ENCODE data around the gene KCNJ9.
"Not testable (repeated sequence)": the region's sequence is repeated elsewhere in the genome, so short reads cannot be mapped to it uniquely, and the experiment has no call there.

Gene KCNJ9

GRCh38 chr1:160104486-160104885, 23.1 kb downstream of the KCNJ9 start:
- DNase-seq = no peak

- no peak for DNase-seq
Measured at GRCh38 chr1:160105155-160105554, 23.8 kb downstream of the KCNJ9 start.

- DNase-seq = no peak
Measured at GRCh38 chr1:160107512-160107911, 26.2 kb downstream of the KCNJ9 start.

GRCh38 chr1:160108888-160109662, 27.7 kb downstream of the KCNJ9 start:
- peak in 1 of 2 experiments; percentile 57 for DNase-seq

- DNase-seq = no peak
Measured at GRCh38 chr1:160109686-160110085, 28.3 kb downstream of the KCNJ9 start.

GRCh38 chr1:160111462-160111861, 30.1 kb downstream of the KCNJ9 start:
- not testable (repeated sequence) for DNase-seq

- no peak for DNase-seq
Measured at GRCh38 chr1:160112357-160112756, 31.0 kb downstream of the KCNJ9 start.

- no peak for DNase-seq
Measured at GRCh38 chr1:160113407-160113806, 32.1 kb downstream of the KCNJ9 start.

- no peak for DNase-seq
Measured at GRCh38 chr1:160114085-160114484, 32.7 kb downstream of the KCNJ9 start.

- no peak for DNase-seq
Measured at GRCh38 chr1:160115545-160116282, 34.4 kb downstream of the KCNJ9 start, which contains the start of gene ATP1A2. Gene ATP1A2, plus strand, starts transcription at chr1:160115759. Its CDS starts 103 bp downstream, at chr1:160115862.

- no peak for DNase-seq
Measured at GRCh38 chr1:160116283-160117147, 35.2 kb downstream of the KCNJ9 start.

GRCh38 chr1:160117300-160117699, 36.0 kb downstream of the KCNJ9 start:
- DNase-seq = no peak

- DNase-seq = peak in 1 of 2 experiments; percentile 45
Measured at GRCh38 chr1:160117709-160118183, 36.4 kb downstream of the KCNJ9 start.

- no peak for DNase-seq
Measured at GRCh38 chr1:160118928-160119327, 37.6 kb downstream of the KCNJ9 start.

- DNase-seq = no peak
Measured at GRCh38 chr1:160120797-160121196, 39.5 kb downstream of the KCNJ9 start.

- no peak for DNase-seq
Measured at GRCh38 chr1:160121388-160121787, 40.0 kb downstream of the KCNJ9 start.

GRCh38 chr1:160122978-160123495, 41.7 kb downstream of the KCNJ9 start:
- DNase-seq = no peak

- no peak for DNase-seq
Measured at GRCh38 chr1:160123726-160124125, 42.4 kb downstream of the KCNJ9 start.

- no peak for DNase-seq
Measured at GRCh38 chr1:160124705-160125478, 43.6 kb downstream of the KCNJ9 start.

- no peak for DNase-seq
Measured at GRCh38 chr1:160125746-160126145, 44.4 kb downstream of the KCNJ9 start.

GRCh38 chr1:160126342-160126741, 45.0 kb downstream of the KCNJ9 start:
- not testable (repeated sequence) for DNase-seq

GRCh38 chr1:160127381-160127780, 46.0 kb downstream of the KCNJ9 start:
- DNase-seq = no peak
